Measurements from ENCODE around the gene SERTAD2. TPM values are rescaled to one million over a fixed set of nuclear protein-coding genes. Genes with fewer than 3 reads are reported as not detected.

The SERTAD2 gene
- total RNA-seq, 1 experiment from 2014 or later, result 34.7 TPM

GRCh38 chr2:64606479-64607363 lies 47.0 kb downstream of the SERTAD2 start:
- DNase-seq, result peak; percentile 87 to 91
- Histone ChIP-seq H3K4me3 (peak overlapping the region; percentile 48), H3K27me3 (no peaks in the 10 kb centered on the region), H3K27ac (no peak overlapping the region; the same call in 1 of the 2 replicates), H3K36me3 (no peaks in the 10 kb centered on the region), H3K9me3 (replicated peaks) (peaks cover 10% of the 10 kb centered on the region; the same call in 1 of the 2 replicates), H3K4me1 (no peaks in the 10 kb centered on the region; the same call in 1 of the 2 replicates)

- peaks cover 10% of the 10 kb centered on the region; the same call in 1 of the 2 replicates for H3K9me3 ChIP-seq (replicated peaks)
- H3K4me1 ChIP-seq, result no peaks in the 10 kb centered on the region; the same call in 1 of the 2 replicates
- H3K4me3 ChIP-seq, result no peak overlapping the region
- H3K27me3 ChIP-seq, result no peaks in the 10 kb centered on the region
- no peaks in the 10 kb centered on the region for H3K36me3 ChIP-seq
- H3K27ac ChIP-seq, result no peak overlapping the region
- DNase-seq, result no peak
These were observed 47.7 kb downstream of the SERTAD2 start for GRCh38 chr2:64605991-64606478.

GRCh38 chr2:64605026-64605471 lies 48.7 kb downstream of the SERTAD2 start:
- DNase-seq, result no peak
- peaks cover 10% of the 10 kb centered on the region; the same call in 1 of the 2 replicates for H3K9me3 ChIP-seq (replicated peaks)
- H3K4me1 ChIP-seq, result no peaks in the 10 kb centered on the region; the same call in 1 of the 2 replicates
- no peaks in the 10 kb centered on the region for H3K27me3 ChIP-seq
- H3K4me3 ChIP-seq, result no peak overlapping the region
- no peaks in the 10 kb centered on the region for H3K36me3 ChIP-seq
- H3K27ac ChIP-seq, result no peak overlapping the region

- Histone ChIP-seq H3K9me3 (replicated peaks) (peaks cover 10% of the 10 kb centered on the region; the same call in 1 of the 2 replicates), H3K27me3 (no peaks in the 10 kb centered on the region), H3K27ac (no peak overlapping the region), H3K4me1 (no peaks in the 10 kb centered on the region; the same call in 1 of the 2 replicates), H3K36me3 (no peaks in the 10 kb centered on the region), H3K4me3 (no peak overlapping the region)
- DNase-seq, result no peak
These were observed 49.6 kb downstream of the SERTAD2 start for GRCh38 chr2:64604155-64604554.

- no peak for DNase-seq
- H3K4me1 ChIP-seq, result no peaks in the 10 kb centered on the region; the same call in 1 of the 2 replicates
- H3K9me3 ChIP-seq (replicated peaks), result peaks cover 10% of the 10 kb centered on the region; the same call in 1 of the 2 replicates
- no peak overlapping the region for H3K27ac ChIP-seq
- no peaks in the 10 kb centered on the region for H3K27me3 ChIP-seq
- H3K36me3 ChIP-seq, result no peaks in the 10 kb centered on the region
- no peak overlapping the region for H3K4me3 ChIP-seq
These were observed 51.3 kb downstream of the SERTAD2 start for GRCh38 chr2:64602436-64602835.

- H3K27ac ChIP-seq, result no peak overlapping the region
- H3K27me3 ChIP-seq, result no peaks in the 10 kb centered on the region
- H3K9me3 ChIP-seq (replicated peaks), result peaks cover 10% of the 10 kb centered on the region; the same call in 1 of the 2 replicates
- no peaks in the 10 kb centered on the region for H3K36me3 ChIP-seq
- no peaks in the 10 kb centered on the region; the same call in 1 of the 2 replicates for H3K4me1 ChIP-seq
- no peak overlapping the region for H3K4me3 ChIP-seq
- DNase-seq, result no peak
These were observed 51.8 kb downstream of the SERTAD2 start for GRCh38 chr2:64601785-64602391.

GRCh38 chr2:64601034-64601754 lies 52.5 kb downstream of the SERTAD2 start:
- no peaks in the 10 kb centered on the region for H3K36me3 ChIP-seq
- DNase-seq, result no peak
- H3K4me1 ChIP-seq, result no peaks in the 10 kb centered on the region; the same call in 1 of the 2 replicates
- no peaks in the 10 kb centered on the region for H3K27me3 ChIP-seq
- H3K9me3 ChIP-seq (replicated peaks), result peaks cover 10% of the 10 kb centered on the region; the same call in 1 of the 2 replicates
- no peak overlapping the region for H3K27ac ChIP-seq
- H3K4me3 ChIP-seq, result no peak overlapping the region

GRCh38 chr2:64599469-64599868 lies 54.2 kb downstream of the SERTAD2 start:
- Histone ChIP-seq H3K9me3 (replicated peaks) (peaks cover 10% of the 10 kb centered on the region; the same call in 1 of the 2 replicates), H3K36me3 (no peaks in the 10 kb centered on the region), H3K27me3 (no peaks in the 10 kb centered on the region), H3K4me3 (no peak overlapping the region), H3K4me1 (no peaks in the 10 kb centered on the region; the same call in 1 of the 2 replicates), H3K27ac (no peak overlapping the region)
- DNase-seq, result no peak

- Histone ChIP-seq H3K27me3 (no peaks in the 10 kb centered on the region), H3K4me1 (no peaks in the 10 kb centered on the region; the same call in 1 of the 2 replicates), H3K9me3 (replicated peaks) (no peaks in the 10 kb centered on the region), H3K4me3 (no peak overlapping the region), H3K27ac (no peak overlapping the region), H3K36me3 (no peaks in the 10 kb centered on the region)
- DNase-seq, result no peak
These were observed 55.5 kb downstream of the SERTAD2 start for GRCh38 chr2:64598226-64598625.

- no peaks in the 10 kb centered on the region for H3K4me1 ChIP-seq
- H3K27ac ChIP-seq, result no peak overlapping the region
- no peaks in the 10 kb centered on the region for H3K27me3 ChIP-seq
These were observed 58.1 kb downstream of the SERTAD2 start for GRCh38 chr2:64595397-64596176.

GRCh38 chr2:64594226-64594989 lies 59.3 kb downstream of the SERTAD2 start:
- H3K36me3 ChIP-seq, result peaks cover 20% of the 10 kb centered on the region; the same call in 1 of the 2 replicates
- no peak overlapping the region for H3K27ac ChIP-seq
- no peak for DNase-seq

More at GRCh38 chr2:64595397-64596176, 58.1 kb downstream of the SERTAD2 start:
- Histone ChIP-seq H3K36me3 (0 out of 2 replicates have a peak, but pooled peaks cover 11% of the 10 kb centered on the region), H3K4me3 (no peak overlapping the region), H3K9me3 (replicated peaks) (no peaks in the 10 kb centered on the region)
- DNase-seq, result peak; percentile 41 to 74

GRCh38 chr2:64593035-64593655 lies 60.6 kb downstream of the SERTAD2 start:
- H3K4me1 ChIP-seq, result no peaks in the 10 kb centered on the region
- no peak overlapping the region for H3K27ac ChIP-seq
- no peak for DNase-seq

More at GRCh38 chr2:64594226-64594989, 59.3 kb downstream of the SERTAD2 start:
- H3K4me1 ChIP-seq, result no peaks in the 10 kb centered on the region
- no peak overlapping the region for H3K4me3 ChIP-seq
- H3K27me3 ChIP-seq, result no peaks in the 10 kb centered on the region
- no peaks in the 10 kb centered on the region for H3K9me3 ChIP-seq (replicated peaks)

More at GRCh38 chr2:64593035-64593655, 60.6 kb downstream of the SERTAD2 start:
- no peaks in the 10 kb centered on the region for H3K27me3 ChIP-seq
- H3K36me3 ChIP-seq, result peaks cover 24% of the 10 kb centered on the region
- H3K9me3 ChIP-seq (replicated peaks), result no peaks in the 10 kb centered on the region
- H3K4me3 ChIP-seq, result no peak overlapping the region

All from SJCRH30 (cell line).